ENCODE measurements around the gene FBXL3. TPM values are rescaled to one million over a fixed set of nuclear protein-coding genes. Genes with fewer than 3 reads are reported as not detected.

Gene FBXL3
- total and polyA plus RNA-seq, 2 of the 8 experiments (the other 6 are each of a cell fraction or from before 2014, with no cell fraction given): 4.9 to 14.9 TPM

GRCh38 chr13:76991796-76992547, 35.0 kb downstream of the FBXL3 start, which contains the start of gene CLN5 (continued):
- TF ChIP-seq SIX5 (IDR thresholded peaks at IDR 0.05; ENCODE audit: low read depth, low read length) (no peak), EP300 (IDR thresholded peaks at IDR 0.05; ENCODE audit: borderline replicate concordance in 1 of 2, low read depth in 2 of 2, low read length in 2 of 2) (peak in 1 of 2 experiments; percentile 21; a peak in 1 of 3 replicates), SIN3A (conservative IDR thresholded peaks at IDR 0.05 in 1 of 2, IDR thresholded peaks at IDR 0.05 in 1 of 2; ENCODE audit: low read depth in 1 of 2, low read length in 2 of 2) (peak; percentile 46 to 82; a peak in 2 of 4 replicates), GTF2F1 (IDR thresholded peaks at IDR 0.05; ENCODE audit: borderline replicate concordance, low read depth, low read length) (no peak), TEAD4 (IDR thresholded peaks at IDR 0.05; ENCODE audit: low read depth, low read length) (no peak), NRF1 (IDR thresholded peaks at IDR 0.05; ENCODE audit: low read depth, low read length) (peak; percentile 64), PHF8 (conservative IDR thresholded peaks at IDR 0.05; ENCODE audit: low read depth, low read length) (peak; percentile 86), BCL11A (IDR thresholded peaks at IDR 0.05; ENCODE audit: low read depth in 2 of 2, low read length in 2 of 2) (no peak), EZH2 (IDR thresholded peaks at IDR 0.05; ENCODE audit: low read depth, low read length, severe bottlenecking) (no peak), SP2 (IDR thresholded peaks at IDR 0.05; ENCODE audit: low read length) (no peak), CEBPB (IDR thresholded peaks at IDR 0.05; ENCODE audit: low read depth, low read length) (no peak), ATF3 (IDR thresholded peaks at IDR 0.05; ENCODE audit: insufficient read depth, low read depth, low read length) (0 out of 2 replicates have a peak, but pooled peaks have one; percentile 51), TBP (IDR thresholded peaks at IDR 0.05; ENCODE audit: low read depth, low read length) (peak; percentile 67), TCF12 (IDR thresholded peaks at IDR 0.05; ENCODE audit: low read depth, low read length) (no peak)
